HG03520 (cell line): ENCODE data around the gene MB.
"Not testable (repeated sequence)": the region's sequence is repeated elsewhere in the genome, so short reads cannot be mapped to it uniquely, and the experiment has no call there.

ENCODE experiments used
- ATAC-seq: cut with Tn5 transposase; IDR thresholded peaks from one replicate; pipeline ENCODE4 v1.9.1; 2021; ENCODE audit warnings: mild to moderate bottlenecking, moderate library complexity; ENCODE audit not compliant: unreplicated experiment

MB gene

DNA sequence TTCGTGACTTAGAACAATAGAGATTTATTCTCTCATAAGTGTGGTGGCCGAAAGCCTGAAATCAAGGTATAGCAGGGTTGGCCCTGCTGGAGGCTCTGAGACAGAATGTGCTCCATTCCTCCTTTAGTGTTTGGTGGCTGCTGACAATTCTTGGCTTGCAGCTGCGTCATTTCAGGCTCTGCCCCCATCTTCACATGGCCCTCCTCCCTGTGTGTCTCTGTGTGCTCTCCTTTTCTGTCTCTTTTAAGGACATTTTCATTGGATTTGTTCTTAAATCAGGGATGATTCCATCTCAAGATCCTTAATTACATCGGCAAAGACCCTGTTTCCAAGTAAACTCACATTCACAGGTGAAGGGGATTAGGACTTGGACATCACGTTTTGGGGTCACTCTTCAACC lies 20.9 kb upstream of the MB start:
- ATAC-seq, result no peak

DNA sequence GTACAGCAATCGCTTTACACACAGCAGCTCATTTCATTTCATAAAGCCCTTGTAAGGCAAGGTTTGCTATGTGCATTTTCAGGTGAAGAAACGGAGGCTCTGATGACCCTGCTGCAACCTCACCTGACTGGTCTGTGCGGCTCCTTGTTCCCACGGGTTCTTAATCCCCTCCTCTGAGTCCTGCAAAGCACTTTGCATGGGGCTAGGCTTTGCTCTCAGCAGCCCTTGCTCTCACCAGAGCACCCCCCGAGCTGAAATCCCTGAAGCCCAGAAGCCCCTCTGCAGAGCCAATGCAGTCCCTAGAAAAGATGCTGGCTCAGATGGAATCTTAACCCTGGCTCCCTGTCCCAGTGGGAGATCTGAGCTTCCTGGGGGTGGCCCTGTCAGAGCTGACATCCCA lies 20.1 kb upstream of the MB start:
- no peak for ATAC-seq

DNA sequence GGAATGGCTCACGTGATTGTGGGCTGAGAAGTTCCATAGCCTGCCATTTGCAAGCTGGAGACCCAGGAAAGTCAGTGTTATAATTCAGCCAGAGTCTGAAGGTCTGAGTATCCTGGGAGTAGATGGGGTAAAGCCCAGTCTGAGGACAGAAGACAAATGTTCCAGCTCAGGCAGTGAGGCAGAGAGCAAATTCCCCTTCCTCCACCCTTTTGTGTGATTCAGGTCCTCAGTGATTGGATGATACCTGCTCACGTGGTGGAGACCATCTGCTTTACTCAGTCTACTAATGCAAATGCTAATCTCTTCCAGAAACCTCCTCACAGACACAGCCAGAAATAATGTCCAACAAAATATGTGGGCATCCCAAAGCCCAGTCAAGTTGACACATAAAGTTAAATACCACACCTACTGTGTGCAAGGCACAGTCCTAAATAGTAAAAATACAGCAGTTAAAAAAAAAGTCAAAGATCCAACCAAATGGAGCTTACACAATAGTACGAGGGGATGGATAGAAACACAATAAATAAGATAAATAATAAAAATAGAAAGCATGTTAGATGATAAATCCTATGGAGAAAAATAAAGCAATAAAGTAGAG lies 17.9 kb upstream of the MB start:
- no peak for ATAC-seq

DNA sequence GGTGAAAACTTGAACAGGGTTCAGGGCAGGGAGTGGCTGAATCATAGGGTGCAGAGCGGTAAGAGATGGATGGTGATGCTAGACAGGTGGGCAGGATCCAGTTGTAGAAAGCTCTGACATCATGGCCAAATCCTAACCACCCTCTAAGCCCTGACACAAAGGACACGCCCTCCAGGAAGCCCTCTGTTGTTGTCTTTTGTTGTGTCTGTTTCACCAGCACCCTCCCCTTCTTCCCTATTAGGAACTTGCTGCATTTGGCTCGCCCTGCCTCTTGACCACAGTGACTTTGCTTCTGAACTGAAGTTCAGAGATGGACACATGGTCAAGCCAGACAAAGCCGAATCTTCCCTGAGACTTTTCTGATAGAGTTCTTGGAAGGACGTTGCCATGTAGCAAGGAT lies 16.9 kb upstream of the MB start:
- no peak for ATAC-seq

DNA sequence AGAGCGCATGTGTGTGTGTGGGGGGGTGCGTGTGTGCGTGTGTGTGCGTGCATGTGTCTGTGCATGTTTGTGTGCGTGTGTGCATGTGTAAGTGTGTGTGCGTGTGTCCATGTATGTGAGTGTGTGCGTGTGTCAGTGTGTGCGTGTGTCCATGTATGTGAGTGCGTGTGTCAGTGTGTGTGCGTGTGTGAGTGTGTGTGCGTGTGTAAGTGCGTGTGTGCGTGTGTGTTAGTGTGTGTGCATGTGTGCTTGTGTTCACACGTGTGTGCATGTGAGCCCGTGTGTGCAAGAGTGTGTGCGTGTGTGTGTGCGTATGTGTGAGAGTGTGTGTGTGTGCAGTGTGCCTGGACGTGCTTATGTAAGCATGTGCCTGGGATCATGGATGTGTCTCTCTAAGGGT lies 16.4 kb upstream of the MB start:
- ATAC-seq, result no peak

DNA sequence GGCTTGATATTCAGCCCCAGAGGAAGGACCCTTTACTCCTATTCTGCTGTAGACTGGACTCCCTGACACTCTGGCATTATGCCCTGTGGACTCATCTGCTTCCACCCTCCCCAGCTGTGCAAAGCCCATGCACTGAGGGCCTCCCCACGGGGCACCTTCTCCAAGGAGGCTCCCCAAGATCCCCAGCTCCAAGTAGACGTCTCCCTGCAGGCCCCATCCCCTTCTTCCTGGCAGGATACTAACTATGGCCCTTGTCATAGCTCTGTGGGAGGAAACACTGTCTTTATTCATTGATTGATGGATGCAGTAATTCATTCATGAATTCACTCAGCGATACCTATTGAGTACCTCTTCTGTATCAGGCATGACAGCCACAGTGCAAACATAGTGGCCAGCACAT lies 15.8 kb upstream of the MB start:
- no peak for ATAC-seq

DNA sequence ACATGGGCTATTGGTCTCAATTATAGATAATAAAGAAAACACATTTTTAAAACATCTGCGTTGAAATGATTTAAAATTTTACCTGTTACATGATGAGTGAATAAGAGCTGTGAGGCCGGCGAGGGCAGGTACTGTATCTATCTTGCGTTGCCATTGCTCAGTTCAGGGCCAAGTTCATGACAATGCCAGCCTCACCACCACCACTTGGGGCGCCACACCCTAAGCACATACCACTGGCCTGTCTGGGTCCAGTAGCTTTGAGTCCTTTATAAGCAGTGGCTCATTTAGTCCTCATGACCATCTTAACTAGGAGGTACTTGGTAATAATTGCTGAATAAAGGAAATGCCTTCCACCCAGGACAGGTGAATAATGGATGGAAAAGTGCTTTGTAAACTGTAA lies 14.5 kb upstream of the MB start:
- no peak for ATAC-seq

DNA sequence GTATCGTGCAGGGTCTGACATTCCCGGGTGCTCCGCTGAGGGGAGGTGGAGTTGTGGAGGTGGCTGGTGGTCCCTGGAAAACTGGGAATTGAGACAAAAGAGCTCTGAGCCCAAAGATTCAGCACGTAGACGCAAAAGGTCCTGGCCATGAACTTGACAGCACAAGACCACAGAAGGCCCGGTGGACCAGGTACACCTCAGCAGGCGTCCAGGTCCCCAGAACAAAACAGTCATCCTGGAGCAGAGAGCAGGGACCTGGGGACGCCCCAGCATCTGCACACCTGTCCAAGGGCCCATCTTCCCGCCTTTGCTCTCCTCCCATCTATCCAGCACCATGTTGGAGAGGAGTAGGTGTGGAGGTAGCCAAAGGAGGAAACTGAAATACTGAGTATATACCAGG lies 13.8 kb upstream of the MB start:
- no peak for ATAC-seq

DNA sequence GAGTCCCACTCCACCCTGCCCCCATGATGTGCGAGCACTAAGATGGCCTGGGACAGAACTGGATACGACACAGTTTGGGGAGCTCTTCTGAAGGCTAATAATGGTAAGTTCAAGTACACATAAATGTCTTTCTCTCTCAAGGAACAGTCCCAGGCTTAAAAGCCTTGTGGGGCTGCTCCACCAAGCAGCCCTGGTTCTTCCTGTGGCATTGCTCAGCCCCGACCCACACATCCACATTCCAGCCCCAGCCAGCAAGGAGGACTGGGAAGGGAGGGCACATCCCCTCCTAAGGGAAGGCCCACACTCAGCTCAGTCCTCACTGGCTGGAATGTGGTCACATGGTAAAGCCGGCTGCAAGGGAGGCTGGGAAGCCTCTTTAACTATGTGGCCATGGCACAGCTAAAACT lies 13.3 kb upstream of the MB start:
- no peak for ATAC-seq

DNA sequence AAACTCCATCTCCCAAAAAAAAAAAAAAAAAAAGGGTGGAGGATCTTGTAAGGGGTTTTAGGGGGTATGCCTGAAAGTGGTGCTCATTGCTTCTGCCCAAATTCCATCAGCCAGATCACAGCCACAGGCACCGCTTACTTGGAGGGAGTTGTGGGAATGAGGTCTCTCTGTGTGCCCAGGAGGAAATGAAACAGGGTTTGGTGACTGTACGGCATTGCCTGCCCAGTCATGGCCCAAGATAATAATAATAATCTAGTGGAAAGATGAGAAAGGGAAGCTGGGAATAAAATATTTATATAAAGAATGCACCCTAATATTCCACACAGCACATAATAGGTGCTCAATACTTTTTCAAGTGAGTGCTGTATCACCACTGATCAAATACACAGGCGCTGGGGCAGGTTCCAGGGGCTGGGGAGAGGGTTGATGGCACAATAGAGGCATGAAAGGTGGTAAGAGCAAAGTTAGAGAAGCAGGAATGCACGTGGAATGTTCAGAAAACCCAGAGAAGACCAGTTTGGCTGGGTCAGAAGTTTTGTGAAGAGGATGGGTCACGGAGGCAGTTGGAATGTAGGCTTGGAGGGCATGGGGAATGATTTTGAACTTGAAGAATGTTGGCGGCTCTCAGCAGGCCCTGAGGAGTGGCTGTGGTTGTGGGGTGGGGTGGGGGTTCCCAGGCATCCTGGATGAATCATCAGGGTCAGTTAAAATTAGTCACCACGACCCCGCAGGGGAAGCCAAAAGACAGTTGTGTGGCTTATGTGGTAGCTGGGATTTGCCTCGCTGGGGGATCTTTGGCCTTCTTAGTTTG lies 12.5 kb upstream of the MB start:
- no peak for ATAC-seq

DNA sequence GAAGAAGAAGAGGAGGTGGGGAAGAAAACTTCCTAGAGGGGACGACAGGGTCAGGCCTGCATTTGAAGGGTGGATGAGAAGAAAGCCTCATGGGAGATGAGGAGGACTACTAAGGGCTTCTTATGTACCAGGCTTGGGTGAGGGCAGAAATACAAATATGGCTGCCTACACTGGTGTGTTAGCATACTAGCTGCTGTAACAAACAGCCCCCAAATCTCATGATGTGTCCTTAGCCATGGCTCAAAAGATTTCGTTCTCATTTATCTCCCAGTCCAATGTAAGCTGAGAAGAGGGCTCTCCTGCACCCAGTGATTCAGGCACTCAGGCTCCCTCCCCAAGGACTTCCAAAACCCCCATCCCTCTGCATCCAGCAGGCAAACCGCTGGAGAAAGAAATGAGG lies 11.6 kb upstream of the MB start:
- ATAC-seq, result no peak

DNA sequence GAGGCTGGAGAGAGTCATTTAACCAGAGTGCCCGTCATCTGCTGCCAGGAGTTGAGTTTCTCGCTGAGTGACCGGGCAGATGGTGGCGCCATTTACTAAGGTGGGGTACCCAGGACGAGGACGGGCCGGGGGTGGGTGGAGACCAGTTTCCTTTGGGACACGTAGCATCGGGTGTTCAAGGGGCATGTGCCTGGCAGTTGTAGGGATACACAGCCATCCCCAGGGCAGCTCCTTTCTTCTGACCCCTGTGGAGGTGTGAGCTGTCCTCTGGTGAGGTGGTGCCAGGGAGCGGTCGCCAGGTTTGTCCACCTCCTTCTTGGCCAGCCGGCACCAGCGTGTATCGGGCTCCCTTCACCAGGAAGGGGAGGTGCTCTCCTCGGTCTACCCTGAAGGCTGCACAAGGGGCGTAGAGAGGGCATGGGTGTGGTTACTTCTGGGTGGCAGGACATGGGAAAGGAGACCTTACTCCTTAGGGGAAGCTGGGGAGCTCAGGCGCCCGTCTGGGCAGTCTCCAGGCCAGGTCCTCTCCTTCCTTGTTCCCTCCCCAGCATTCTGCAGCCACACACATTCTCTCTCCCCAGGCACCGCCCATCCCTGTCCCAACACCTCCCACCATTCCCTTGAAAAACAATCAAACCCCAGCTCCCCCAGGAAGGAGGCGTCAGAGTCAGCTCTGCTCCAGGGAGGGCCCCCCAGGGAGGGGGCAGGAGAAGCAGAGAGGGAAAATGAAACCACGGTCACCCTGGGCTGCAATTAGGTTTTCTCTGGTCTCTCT lies 10.3 kb upstream of the MB start:
- no peak for ATAC-seq

DNA sequence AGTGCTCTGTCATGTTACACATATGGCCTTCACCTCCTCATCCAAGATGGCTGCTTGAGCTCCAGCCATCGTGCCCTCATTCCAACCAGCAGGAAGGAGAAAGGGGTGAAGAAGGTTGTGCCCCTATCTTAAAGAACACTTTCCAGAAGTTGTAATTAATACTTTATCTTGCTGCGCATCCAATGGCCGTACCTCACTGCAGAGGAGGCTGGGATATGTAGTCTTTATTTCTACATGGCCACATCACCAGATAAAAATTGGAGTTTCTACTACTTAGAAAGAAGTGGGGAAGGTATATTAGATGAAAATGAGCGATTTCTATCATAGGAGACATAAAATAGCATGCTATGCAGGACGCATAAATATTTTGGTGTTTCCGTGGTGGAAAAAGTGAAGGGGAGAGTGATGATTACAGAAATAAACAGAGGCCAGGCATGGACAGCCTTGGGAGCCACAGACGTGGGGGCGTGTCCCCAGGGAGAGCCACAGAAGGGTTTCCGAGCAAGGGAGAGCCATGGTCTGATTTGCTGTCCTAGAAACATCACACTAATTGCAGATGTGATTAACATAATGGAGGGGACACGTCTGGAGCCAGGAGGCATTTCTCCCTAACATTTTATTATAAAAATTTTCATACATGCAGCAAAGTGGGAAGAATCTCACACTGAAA lies 8.8 kb upstream of the MB start:
- ATAC-seq, result no peak

DNA sequence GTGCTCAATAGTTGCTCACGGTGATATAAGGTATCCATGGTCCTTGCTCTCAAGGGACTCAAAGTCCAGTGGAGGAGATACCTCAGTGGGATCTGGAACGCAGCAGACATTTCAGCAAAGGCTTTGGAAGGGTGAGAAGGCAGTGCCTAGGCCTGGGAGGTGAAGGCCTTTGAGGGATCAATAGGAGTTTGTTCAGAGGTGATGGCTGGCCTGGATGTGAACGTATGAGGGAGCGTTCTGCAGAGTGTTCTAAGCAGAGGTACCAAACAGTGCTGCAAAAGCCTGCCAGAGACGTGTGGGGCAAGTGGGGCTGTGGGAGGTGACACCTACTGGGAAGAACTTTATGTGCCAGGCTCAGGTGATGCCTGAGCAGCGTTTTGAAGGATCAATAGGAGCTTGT lies 7.4 kb upstream of the MB start:
- ATAC-seq, result no peak

DNA sequence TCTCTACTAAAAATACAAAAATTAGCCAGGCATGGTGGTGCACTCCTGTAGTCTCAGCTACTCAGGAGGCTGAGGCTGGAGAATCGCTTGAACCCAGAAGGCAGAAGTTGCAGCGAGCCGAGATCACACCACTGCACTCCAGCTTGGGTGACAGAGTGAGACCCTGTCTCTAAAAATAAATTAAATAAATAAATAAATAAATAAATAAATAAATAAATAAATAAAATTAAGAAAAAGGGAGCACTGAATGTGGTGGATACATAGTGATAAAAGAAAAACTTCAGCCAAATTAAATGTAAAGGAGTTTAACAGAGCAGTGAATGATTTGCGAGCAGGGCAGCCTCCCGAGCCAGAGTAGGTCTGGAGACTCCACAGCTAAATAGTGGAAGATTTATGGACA lies 6.8 kb upstream of the MB start:
- not testable (repeated sequence) for ATAC-seq

DNA sequence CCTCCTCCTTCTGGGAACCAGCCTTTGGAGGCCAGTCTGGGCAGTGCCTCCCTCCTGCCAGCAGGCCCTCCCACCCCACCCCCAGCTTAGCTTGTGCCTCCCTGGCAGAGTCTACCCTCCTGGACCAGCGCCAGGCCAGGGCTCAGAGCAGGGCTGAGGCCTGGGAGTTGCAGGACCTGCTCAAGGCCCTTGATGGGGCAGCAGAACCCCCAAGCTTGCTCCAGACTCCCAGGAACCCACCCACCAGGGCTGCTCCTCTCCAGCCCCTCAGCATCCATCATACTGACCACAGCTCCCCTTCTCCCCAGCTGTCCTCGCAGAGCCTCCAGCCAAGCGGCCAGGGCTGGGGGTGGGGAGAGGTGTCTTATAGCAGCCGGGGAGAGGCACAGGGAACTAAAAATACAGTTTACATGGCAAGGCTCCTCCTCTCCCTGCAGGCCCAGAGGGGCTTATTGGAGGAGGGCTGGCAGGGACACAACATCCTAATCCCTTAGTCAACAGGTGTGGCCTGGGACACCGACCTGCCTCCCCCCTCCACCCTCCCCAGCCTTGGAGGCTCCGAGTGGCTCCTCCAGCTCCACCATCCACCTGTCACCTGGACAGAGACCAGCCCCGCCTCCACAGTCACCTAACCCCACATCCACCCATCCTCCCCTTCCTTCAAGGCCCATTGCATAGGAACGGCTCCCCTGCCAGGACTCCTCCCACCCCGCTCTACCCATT lies 5.2 kb upstream of the MB start:
- no peak for ATAC-seq

DNA sequence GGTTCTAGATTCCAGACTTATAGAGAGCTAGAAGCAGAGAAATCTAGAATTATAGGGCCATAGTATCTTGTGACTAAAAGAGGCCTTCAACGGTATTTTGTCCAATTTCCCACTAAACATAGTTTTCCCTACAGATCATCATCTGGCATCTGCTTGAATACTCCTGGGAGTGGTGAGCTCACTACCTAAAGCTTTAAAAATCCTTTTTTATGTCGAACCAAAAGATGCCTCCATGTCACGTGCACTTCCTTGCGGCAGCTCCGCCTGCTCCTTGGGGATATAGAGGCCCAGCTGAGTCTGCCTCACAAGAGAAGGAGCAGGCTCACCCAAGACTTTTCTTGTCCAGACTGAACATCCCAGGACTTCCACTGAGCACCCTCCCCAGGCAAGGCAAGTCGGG lies 4.3 kb upstream of the MB start:
- ATAC-seq, result no peak

DNA sequence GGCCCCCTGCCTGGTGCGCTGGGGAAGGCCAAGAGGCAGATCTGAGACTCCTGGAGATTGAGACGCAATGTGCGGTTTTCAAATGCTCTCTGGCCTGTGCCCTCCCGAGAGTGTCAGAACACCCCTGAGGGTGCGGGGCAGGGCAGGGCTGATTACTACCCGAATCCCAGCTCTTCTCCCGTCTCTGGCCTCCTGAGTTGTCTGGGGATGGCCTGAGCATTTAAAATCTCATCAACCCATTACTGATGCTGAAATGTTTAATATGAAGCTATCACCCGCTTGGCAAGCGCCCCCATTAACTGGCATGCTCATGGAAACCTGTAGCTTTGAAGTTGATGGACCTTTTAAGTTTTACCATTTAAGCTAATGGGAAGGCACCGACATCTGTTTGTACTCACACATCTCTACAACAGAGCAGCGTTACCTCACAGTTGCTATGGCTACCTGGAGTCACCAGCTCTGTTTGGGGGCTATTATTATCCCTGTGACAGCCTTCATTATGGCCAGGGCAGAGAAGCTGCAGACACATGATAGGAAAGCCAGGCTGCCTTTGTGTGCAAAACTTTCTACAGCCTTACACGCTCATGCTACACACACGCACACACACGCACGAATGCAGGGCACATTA lies 3.6 kb upstream of the MB start:
- no peak for ATAC-seq

DNA sequence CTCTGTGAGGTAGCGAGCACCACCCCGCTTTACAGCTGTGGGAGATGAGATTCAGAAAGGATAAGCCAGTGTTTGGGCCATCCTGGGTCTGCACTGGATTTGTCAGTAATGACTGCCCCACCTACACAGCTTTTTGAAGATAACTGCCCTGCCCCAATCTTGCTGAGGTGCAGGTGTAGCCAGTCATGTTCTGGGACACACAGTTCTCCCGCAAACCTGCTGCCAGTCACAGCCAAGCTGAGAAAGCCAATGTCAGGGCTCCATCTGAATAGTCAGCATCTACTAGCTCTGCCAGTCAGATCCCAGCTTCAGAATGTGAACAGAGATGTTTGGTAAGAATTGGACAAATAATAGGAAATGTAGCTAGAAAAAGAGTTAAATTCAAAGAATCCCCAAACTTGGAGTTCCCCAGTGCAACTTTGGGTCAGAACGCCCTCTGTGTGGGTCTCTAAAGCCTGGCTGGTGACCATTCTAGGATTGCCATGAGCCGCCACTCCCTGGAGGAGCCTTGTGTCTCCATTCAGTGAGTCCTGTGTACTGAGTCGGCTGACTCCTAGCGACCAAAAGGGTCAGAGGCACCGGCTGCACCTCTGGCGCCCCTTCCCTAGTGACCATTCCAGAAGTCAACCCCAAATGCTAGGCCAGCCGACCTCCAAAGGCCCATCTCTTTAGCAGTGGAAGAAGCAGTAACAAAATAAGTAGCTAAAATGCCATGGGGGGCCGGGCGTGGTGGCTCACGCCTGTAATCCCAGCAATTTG lies 2.4 kb upstream of the MB start:
- ATAC-seq, result no peak
